ENCODE results near the gene NKD1. TPM values are rescaled to one million over a fixed set of nuclear protein-coding genes. Genes with fewer than 3 reads are reported as not detected.

The NKD1 gene
- total RNA-seq, 1 experiment from 2014 or later = 0.44 TPM

DNA sequence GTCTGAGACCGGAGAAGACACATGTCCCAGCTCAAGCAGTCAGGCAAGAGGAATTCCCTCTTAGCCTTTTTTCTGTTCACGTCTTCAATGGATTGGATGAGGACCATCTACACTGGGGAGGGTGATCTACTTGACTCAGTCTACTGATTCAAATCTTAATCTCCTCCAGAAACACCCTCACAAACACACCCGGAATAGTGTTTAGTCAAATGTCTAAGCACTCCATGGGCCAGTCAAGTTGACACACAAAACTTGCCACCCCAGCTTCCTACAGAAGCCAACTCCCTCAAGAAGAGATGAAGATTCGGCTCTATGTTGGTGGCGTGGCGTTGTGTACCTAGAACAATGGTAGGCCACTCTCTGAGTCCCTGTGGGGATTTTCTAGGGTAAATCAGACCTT, 22.5 kb upstream of the NKD1 start:
- H3K36me3 ChIP-seq (ENCODE audit: low read depth) = no peaks in the 10 kb centered on the region
- H3K4me3 ChIP-seq = no peak overlapping the region
- intact Hi-C loops (cut with micrococcal nuclease; ENCODE audit: unreplicated experiment) = no loop called here
- no peaks in the 10 kb centered on the region for H3K9me2 ChIP-seq (ENCODE audit: insufficient read depth)
- POLR2A ChIA-PET (ENCODE audit: unreplicated experiment) = no interaction called here
- H3K4me1 ChIP-seq (replicated peaks; ENCODE audit: insufficient read depth) = peaks cover 10% of the 10 kb centered on the region
- no peak overlapping the region for H3K4me2 ChIP-seq
- H2AFZ ChIP-seq = no peak overlapping the region
- CTCF ChIA-PET = no interaction called here
- peaks cover 17% of the 10 kb centered on the region for H3F3A ChIP-seq (ENCODE audit: insufficient read depth, low read depth)
- peaks cover 16% of the 10 kb centered on the region for H3K9me3 ChIP-seq (ENCODE audit: insufficient read depth, low read depth)
- DNase-seq = no peak
- TF ChIP-seq, protein P1, sequence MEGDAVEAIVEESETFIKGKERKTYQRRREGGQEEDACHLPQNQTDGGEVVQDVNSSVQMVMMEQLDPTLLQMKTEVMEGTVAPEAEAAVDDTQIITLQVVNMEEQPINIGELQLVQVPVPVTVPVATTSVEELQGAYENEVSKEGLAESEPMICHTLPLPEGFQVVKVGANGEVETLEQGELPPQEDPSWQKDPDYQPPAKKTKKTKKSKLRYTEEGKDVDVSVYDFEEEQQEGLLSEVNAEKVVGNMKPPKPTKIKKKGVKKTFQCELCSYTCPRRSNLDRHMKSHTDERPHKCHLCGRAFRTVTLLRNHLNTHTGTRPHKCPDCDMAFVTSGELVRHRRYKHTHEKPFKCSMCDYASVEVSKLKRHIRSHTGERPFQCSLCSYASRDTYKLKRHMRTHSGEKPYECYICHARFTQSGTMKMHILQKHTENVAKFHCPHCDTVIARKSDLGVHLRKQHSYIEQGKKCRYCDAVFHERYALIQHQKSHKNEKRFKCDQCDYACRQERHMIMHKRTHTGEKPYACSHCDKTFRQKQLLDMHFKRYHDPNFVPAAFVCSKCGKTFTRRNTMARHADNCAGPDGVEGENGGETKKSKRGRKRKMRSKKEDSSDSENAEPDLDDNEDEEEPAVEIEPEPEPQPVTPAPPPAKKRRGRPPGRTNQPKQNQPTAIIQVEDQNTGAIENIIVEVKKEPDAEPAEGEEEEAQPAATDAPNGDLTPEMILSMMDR (conservative IDR thresholded peaks at IDR 0.05) = no peak
- no peak for TF ChIP-seq EZH2 (IDR thresholded peaks at IDR 0.05; ENCODE audit: low read depth)
- H4K20me1 ChIP-seq (ENCODE audit: insufficient read depth) = no peaks in the 10 kb centered on the region
- BruUV-seq (replicated peaks) = no TSS peak
- no peaks in the 10 kb centered on the region; the same call in 1 of the 2 replicates for H3K27me3 ChIP-seq (ENCODE audit: insufficient read depth, low read depth)
- H3K79me2 ChIP-seq (ENCODE audit: low read depth) = no peaks in the 10 kb centered on the region
- no peak overlapping the region for H3K27ac ChIP-seq

DNA sequence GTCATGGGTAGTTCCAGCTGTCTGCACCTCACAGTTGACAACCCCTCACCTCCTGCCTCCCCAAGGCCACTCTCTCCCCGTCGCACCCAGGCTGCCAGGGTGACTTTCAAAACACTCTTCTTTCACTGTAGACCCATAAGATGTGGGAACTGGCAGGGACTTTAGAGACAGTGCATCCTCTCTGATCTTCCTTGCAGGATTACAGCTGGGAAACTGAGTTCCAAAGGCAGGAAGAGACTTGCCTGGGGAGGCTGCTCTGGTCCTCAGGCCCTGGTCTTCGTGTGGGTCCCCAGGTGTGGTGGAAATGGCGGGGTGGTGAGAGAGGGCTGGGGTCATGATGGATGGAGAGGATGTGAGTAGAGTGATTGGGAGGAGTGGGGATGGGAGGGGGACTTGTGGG, 21.9 kb upstream of the NKD1 start:
- Histone ChIP-seq H3K9me2 (ENCODE audit: insufficient read depth) (no peaks in the 10 kb centered on the region), H3K27ac (no peak overlapping the region), H2AFZ (no peak overlapping the region), H3K4me3 (no peak overlapping the region), H3K79me2 (ENCODE audit: low read depth) (no peaks in the 10 kb centered on the region), H3K27me3 (ENCODE audit: insufficient read depth, low read depth) (no peaks in the 10 kb centered on the region; the same call in 1 of the 2 replicates), H3K4me2 (no peak overlapping the region), H3K9me3 (ENCODE audit: insufficient read depth, low read depth) (peaks cover 16% of the 10 kb centered on the region), H3K4me1 (replicated peaks; ENCODE audit: insufficient read depth) (peaks cover 15% of the 10 kb centered on the region), H3F3A (ENCODE audit: insufficient read depth, low read depth) (peaks cover 22% of the 10 kb centered on the region), H3K36me3 (ENCODE audit: low read depth) (no peaks in the 10 kb centered on the region), H4K20me1 (ENCODE audit: insufficient read depth) (no peaks in the 10 kb centered on the region)
- no TSS peak for BruUV-seq (replicated peaks)
- no peak for DNase-seq
- ChIA-PET POLR2A (ENCODE audit: unreplicated experiment) (no interaction called here), CTCF (no interaction called here)
- intact Hi-C loops (cut with micrococcal nuclease; ENCODE audit: unreplicated experiment) = no loop called here
- TF ChIP-seq, protein P1 (conservative IDR thresholded peaks at IDR 0.05) = no peak
- no peak for TF ChIP-seq EZH2 (IDR thresholded peaks at IDR 0.05; ENCODE audit: low read depth)

DNA sequence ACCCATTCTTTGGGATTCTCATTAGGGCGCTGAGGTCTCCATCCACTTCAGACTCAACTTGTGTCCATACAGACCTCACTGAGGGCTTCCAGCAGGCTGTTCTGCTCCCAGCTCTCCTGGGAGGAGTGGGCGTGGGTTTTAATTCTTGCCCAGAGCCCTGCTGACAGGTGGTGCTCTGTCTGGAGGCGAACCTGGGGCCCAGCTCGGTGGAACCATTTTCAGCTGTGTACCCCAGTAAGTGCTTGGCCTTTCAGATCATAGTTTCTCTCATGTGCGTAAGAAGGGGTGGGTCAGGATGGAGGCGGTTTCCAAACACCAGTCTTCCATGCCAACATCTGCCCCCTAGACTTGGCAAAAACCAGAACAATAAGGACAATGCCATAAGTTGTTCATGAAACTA, 21.4 kb upstream of the NKD1 start:
- Histone ChIP-seq H3K4me2 (no peak overlapping the region), H3K9me2 (ENCODE audit: insufficient read depth) (no peaks in the 10 kb centered on the region), H3K9me3 (ENCODE audit: insufficient read depth, low read depth) (peaks cover 16% of the 10 kb centered on the region), H3K27ac (no peak overlapping the region), H3K27me3 (ENCODE audit: insufficient read depth, low read depth) (no peaks in the 10 kb centered on the region; the same call in 1 of the 2 replicates), H3K79me2 (ENCODE audit: low read depth) (no peaks in the 10 kb centered on the region), H2AFZ (no peak overlapping the region), H3K36me3 (ENCODE audit: low read depth) (no peaks in the 10 kb centered on the region), H3F3A (ENCODE audit: insufficient read depth, low read depth) (peaks cover 26% of the 10 kb centered on the region), H4K20me1 (ENCODE audit: insufficient read depth) (no peaks in the 10 kb centered on the region), H3K4me1 (replicated peaks; ENCODE audit: insufficient read depth) (peaks cover 20% of the 10 kb centered on the region), H3K4me3 (no peak overlapping the region)
- no TSS peak for BruUV-seq (replicated peaks)
- no peak for TF ChIP-seq EZH2 (IDR thresholded peaks at IDR 0.05; ENCODE audit: low read depth)
- TF ChIP-seq, protein P1 (conservative IDR thresholded peaks at IDR 0.05) = no peak
- intact Hi-C loops (cut with micrococcal nuclease; ENCODE audit: unreplicated experiment) = no loop called here
- POLR2A ChIA-PET (ENCODE audit: unreplicated experiment) = no interaction called here
- no peak for DNase-seq
- CTCF ChIA-PET = no interaction called here
